HG02759 (cell line): Measurements from ENCODE around the gene NTHL1.

Experiments used
- ATAC-seq: cut with Tn5 transposase; IDR thresholded peaks from one replicate; pipeline ENCODE4 v1.9.1; 2021; ENCODE audit warnings: mild to moderate bottlenecking, moderate library complexity; ENCODE audit not compliant: unreplicated experiment

The NTHL1 gene

GRCh38 chr16:2047330-2048115 is at the start of gene NTHL1, which contains the start of gene TSC2:
Gene NTHL1 (minus strand): TSS chr16:2047834. CDS start chr16:2047823, 11 bp downstream.
Gene TSC2 (plus strand): TSS chr16:2047985. CDS start chr16:2048616, 631 bp downstream.
- peak; percentile 96 for ATAC-seq

- ATAC-seq: no peak
Measured at GRCh38 chr16:2096853-2097595, 49.4 kb upstream of the NTHL1 start.

- no peak for ATAC-seq
Measured at GRCh38 chr16:2095918-2096582, 48.4 kb upstream of the NTHL1 start.

- ATAC-seq: no peak
Measured at GRCh38 chr16:2095315-2095853, 47.8 kb upstream of the NTHL1 start.

DNA sequence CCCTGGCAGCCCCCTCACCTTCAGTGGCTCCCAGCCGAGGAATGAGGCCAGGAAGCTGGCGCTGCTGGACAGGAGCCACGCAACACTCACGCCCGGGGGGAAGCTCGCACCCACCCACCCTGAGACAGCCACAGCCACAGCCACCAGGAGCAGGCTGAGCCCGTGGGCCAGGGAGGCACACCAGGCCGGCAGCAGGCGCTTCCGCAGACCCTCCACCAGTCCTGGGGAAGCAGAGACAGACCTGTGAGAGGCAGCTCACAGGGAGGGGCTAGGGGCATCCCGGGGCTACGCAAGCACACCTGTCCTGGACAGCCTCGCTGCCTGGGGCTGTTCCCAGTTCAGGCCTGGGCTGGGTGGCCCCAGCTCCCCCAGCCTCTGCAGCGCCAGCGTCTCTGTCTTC is 46.2 kb upstream of the NTHL1 start:
- ATAC-seq: no peak

- no peak for ATAC-seq
Measured at GRCh38 chr16:2092866-2093265, 45.2 kb upstream of the NTHL1 start.

DNA sequence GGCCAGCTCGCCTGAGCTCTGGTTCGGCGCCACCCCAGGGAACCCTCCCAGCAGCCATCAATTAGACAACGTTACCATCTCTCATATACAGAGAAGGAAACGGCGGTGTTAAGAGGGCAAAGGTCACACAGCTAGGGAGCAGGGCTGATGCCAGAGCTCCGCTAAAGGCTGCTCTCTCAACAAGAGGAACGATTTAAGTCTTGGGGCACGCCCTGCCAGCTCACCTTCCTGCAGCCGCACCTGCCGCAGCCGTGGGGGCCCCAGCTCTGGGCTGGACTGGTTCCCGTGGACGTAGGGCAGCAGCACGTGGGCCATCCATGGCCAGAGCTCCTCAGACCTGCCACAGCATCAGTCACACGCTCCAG is 44.6 kb upstream of the NTHL1 start:
- no peak for ATAC-seq

- ATAC-seq: no peak
Measured at GRCh38 chr16:2091547-2092255, 44.1 kb upstream of the NTHL1 start.

GRCh38 chr16:2090777-2091546 is 43.3 kb upstream of the NTHL1 start:
- no peak for ATAC-seq

GRCh38 chr16:2090481-2090776 is 42.8 kb upstream of the NTHL1 start:
- no peak for ATAC-seq

DNA sequence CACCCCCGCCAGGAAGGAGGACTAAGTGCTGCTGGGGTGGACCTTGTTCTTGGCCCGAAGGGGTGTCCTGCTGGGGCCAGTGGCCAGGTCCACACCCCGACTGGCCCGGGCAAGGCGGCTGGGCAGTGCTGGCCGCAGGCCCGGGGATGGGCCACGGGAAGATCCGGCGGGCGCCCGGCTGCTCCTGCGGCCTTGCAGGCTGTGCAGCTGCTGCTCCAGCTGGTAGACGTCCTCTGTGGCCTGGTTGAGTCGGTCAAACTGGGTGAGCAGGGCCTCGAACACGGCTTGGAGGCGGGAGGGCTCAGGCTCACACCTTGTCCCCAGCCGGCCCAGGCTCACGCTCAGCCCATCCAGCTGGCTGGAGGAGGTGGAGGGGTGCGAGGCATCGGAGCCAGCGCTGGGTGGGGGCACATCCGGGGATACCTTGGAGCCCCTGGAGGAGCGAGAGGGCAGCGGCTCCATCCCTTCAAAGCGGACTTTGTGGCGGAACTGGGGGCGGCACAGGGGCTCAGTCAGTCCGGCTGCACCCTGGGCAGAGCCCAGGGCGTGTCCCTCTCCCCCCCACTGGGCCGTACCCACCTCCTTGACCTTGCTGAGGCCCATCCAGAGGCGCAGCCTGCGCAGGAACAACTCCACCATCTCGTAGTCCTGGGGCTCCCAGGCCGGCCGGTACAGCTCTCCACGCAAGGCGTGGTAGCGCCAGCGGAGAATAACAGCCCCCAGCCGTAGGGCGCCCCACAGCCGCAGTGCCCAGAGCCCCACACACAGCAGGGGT is 42.3 kb upstream of the NTHL1 start:
- no peak for ATAC-seq

GRCh38 chr16:2088759-2089358 is 41.2 kb upstream of the NTHL1 start:
- ATAC-seq: no peak

DNA sequence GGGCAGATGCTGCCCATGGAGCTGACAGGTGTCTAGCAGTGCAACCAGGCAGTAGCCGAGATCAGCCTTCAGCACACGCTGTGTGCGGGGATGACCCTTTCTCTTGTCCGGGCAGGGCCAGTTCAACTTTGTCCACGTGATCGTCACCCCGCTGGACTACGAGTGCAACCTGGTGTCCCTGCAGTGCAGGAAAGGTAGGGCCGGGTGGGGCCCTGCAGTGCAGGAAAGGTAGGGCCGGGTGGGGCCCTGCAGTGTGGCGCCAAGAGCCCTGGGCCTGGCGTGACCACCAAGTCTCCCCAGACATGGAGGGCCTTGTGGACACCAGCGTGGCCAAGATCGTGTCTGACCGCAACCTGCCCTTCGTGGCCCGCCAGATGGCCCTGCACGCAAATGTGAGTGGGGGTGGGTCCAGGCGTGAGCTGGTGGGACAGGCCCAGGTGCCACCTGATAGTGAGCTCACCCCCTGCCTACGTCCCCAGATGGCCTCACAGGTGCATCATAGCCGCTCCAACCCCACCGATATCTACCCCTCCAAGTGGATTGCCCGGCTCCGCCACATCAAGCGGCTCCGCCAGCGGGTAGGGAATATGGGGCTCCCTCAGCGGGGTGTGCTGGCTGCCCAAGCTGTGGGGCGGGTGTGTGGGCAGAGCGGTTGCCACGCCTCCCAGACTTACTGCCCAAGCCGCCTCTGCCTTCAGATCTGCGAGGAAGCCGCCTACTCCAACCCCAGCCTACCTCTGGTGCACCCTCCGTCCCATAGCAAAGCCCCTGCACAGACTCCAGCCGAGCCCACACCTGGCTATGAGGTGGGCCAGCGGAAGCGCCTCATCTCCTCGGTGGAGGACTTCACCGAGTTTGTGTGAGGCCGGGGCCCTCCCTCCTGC is 40.4 kb upstream of the NTHL1 start:
- no peak for ATAC-seq

DNA sequence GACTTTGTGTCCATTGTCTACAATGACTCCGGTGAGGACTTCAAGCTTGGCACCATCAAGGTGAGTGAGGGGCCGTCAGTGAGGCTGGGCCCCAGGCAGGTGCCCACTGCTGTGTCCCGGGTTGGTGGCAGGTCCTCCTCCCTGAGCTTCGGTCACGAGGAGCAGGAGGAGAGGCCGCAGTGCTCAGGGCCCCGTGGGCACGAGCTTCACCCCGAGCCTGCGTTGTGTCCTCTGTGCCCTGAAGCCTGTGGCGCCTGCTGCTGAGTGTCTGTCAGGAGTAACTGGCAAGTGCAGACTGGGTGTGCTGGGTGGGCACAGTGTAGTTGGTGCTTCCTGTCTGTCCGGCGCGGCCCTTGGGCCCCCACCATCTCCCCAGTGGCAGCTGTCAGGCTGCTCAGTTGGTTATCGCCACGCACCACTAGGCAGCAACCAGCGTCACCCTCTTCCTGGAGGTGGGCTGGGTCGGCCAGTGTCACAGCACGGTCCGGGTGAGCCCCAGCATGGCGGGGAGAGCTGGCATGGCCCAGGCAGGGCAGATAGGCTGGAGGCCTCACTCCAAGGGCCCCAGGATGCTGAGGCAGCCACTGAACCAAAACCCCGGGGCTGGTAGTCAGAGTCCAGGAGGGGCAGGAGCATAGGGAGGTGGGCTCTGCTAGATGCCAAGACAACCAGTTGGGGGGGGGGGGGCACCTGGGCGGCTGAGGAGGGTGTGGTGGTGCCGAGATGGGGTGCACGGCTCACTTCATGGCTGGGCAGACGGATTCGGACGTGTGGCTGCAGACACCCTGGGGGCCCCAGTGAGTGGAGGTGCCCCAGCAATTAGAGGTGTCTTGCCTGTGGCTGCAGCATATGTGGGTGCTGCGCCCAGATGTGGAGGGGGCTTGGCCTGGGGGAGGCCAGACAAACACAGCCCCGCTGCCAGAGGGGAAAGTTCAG is 39.4 kb upstream of the NTHL1 start:
- ATAC-seq: no peak

- ATAC-seq: no peak
Measured at GRCh38 chr16:2086106-2086742, 38.6 kb upstream of the NTHL1 start.

GRCh38 chr16:2085669-2086068 is 38.0 kb upstream of the NTHL1 start:
- ATAC-seq: no peak
